ENCODE data around the gene HNRNPUL1. TPM values are rescaled to one million over a fixed set of nuclear protein-coding genes. Genes with fewer than 3 reads are reported as not detected.

The HNRNPUL1 gene
- total RNA-seq, 4 donors from 2014 or later = 140 to 213 (median 188) TPM

GRCh38 chr19:41299755-41300089, 35.5 kb downstream of the HNRNPUL1 start:
- H3K4me1 ChIP-seq = peaks cover 62% of the 10 kb centered on the region

GRCh38 chr19:41300555-41300954, 36.4 kb downstream of the HNRNPUL1 start:
- Histone ChIP-seq H3K27me3 (no peaks in the 10 kb centered on the region), H3K27ac (peak overlapping the region; percentile 89), H3K36me3 (peaks cover 77% of the 10 kb centered on the region), H3K4me1 (peaks cover 62% of the 10 kb centered on the region), H3K4me3 (no peak overlapping the region), H3K9me3 (no peaks in the 10 kb centered on the region)
- no peak for TF ChIP-seq POLR2AphosphoS5 (IDR thresholded peaks at IDR 0.05)
- no peak for DNase-seq (ENCODE audit: low spot score in 2 of 2)
- 81% methylated on average over 6 of the region's 6 CpGs for WGBS

More at GRCh38 chr19:41299755-41300089, 35.5 kb downstream of the HNRNPUL1 start:
- DNase-seq (ENCODE audit: low spot score in 2 of 2) = peak in 1 of 2 donors; percentile 84
- WGBS = 52% methylated on average over 4 of the region's 4 CpGs
- H3K9me3 ChIP-seq = no peaks in the 10 kb centered on the region
- no peaks in the 10 kb centered on the region for H3K27me3 ChIP-seq
- H3K36me3 ChIP-seq = peaks cover 77% of the 10 kb centered on the region
- TF ChIP-seq POLR2AphosphoS5 (IDR thresholded peaks at IDR 0.05) (no peak), POLR2A (IDR thresholded peaks at IDR 0.05) (no peak)
- TF ChIP-seq, protein P1, sequence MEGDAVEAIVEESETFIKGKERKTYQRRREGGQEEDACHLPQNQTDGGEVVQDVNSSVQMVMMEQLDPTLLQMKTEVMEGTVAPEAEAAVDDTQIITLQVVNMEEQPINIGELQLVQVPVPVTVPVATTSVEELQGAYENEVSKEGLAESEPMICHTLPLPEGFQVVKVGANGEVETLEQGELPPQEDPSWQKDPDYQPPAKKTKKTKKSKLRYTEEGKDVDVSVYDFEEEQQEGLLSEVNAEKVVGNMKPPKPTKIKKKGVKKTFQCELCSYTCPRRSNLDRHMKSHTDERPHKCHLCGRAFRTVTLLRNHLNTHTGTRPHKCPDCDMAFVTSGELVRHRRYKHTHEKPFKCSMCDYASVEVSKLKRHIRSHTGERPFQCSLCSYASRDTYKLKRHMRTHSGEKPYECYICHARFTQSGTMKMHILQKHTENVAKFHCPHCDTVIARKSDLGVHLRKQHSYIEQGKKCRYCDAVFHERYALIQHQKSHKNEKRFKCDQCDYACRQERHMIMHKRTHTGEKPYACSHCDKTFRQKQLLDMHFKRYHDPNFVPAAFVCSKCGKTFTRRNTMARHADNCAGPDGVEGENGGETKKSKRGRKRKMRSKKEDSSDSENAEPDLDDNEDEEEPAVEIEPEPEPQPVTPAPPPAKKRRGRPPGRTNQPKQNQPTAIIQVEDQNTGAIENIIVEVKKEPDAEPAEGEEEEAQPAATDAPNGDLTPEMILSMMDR (IDR thresholded peaks at IDR 0.05) = no peak
- no peak overlapping the region for H3K4me3 ChIP-seq
- peak overlapping the region; percentile 89 for H3K27ac ChIP-seq

- Histone ChIP-seq H3K27ac (no peak overlapping the region), H3K36me3 (peaks cover 78% of the 10 kb centered on the region), H3K27me3 (no peaks in the 10 kb centered on the region), H3K4me1 (peaks cover 48% of the 10 kb centered on the region), H3K9me3 (no peaks in the 10 kb centered on the region), H3K4me3 (no peak overlapping the region)
- DNase-seq (ENCODE audit: low spot score in 2 of 2) = peak in 1 of 2 donors; percentile 65
- TF ChIP-seq EP300 (IDR thresholded peaks at IDR 0.05) (no peak), POLR2A (IDR thresholded peaks at IDR 0.05) (no peak), POLR2AphosphoS5 (IDR thresholded peaks at IDR 0.05) (no peak)
- TF ChIP-seq, protein P1 (IDR thresholded peaks at IDR 0.05) = no peak
- WGBS = 78% methylated on average over 20 of the region's 21 CpGs
Measured at GRCh38 chr19:41302624-41303351, 38.6 kb downstream of the HNRNPUL1 start.

DNA sequence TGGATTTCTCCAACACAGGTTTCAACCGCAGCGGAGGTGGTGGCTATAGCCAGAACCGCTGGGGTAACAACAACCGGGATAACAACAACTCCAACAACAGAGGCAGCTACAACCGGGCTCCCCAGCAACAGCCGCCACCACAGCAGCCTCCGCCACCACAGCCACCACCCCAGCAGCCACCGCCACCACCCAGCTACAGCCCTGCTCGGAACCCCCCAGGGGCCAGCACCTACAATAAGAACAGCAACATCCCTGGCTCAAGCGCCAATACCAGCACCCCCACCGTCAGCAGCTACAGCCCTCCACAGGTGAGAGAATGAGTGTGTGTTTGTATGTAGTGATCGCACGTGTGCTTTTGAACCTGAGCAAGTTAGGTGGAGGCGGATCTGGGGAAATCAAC, 39.8 kb downstream of the HNRNPUL1 start:
- 84% methylated on average over 8 of the region's 14 CpGs for WGBS
- peaks cover 49% of the 10 kb centered on the region for H3K4me1 ChIP-seq
- H3K9me3 ChIP-seq = no peaks in the 10 kb centered on the region
- TF ChIP-seq, protein P1 (IDR thresholded peaks at IDR 0.05) = no peak
- TF ChIP-seq EP300 (IDR thresholded peaks at IDR 0.05) (no peak), POLR2AphosphoS5 (IDR thresholded peaks at IDR 0.05) (no peak), POLR2A (IDR thresholded peaks at IDR 0.05) (no peak)
- peaks cover 71% of the 10 kb centered on the region for H3K36me3 ChIP-seq
- DNase-seq (ENCODE audit: low spot score in 2 of 2) = no peak
- no peak overlapping the region for H3K27ac ChIP-seq
- H3K4me3 ChIP-seq = no peak overlapping the region
- H3K27me3 ChIP-seq = no peaks in the 10 kb centered on the region

GRCh38 chr19:41304706-41305483, 40.7 kb downstream of the HNRNPUL1 start:
- Histone ChIP-seq H3K4me1 (peaks cover 45% of the 10 kb centered on the region), H3K36me3 (peaks cover 71% of the 10 kb centered on the region), H3K27me3 (no peaks in the 10 kb centered on the region), H3K9me3 (no peaks in the 10 kb centered on the region), H3K4me3 (no peak overlapping the region), H3K27ac (no peak overlapping the region)
- DNase-seq (ENCODE audit: low spot score in 2 of 2) = no peak
- TF ChIP-seq, protein P1 (IDR thresholded peaks at IDR 0.05) = no peak
- TF ChIP-seq POLR2AphosphoS5 (IDR thresholded peaks at IDR 0.05) (no peak), EP300 (IDR thresholded peaks at IDR 0.05) (no peak), POLR2A (IDR thresholded peaks at IDR 0.05) (no peak)
- WGBS = 67% methylated on average over 4 of the region's 4 CpGs

All from suprapubic skin (tissue), 4 donors.